Astrocyte of the cerebellum (primary cell): ENCODE data around the gene TRIM52.

Source experiments
- DNase-seq: peaks from one replicate; pipeline ENCODE4 v3.0.0-alpha.2; 2011; ENCODE audit warnings: low read depth
- H3K4me3 ChIP-seq: 2 replicates; pipeline ENCODE4 v1.5.1; 2011; ENCODE audit warnings: mild to moderate bottlenecking, low read depth, low read length, moderate library complexity
- in situ Hi-C: cut with HindIII; loops from 2 replicates; pipeline ENCODE4 v1.10.0; 2017; ENCODE audit warnings: low sequenced_read_pairs
- TF ChIP-seq, protein P1 (sequence below): IDR thresholded peaks from 2 replicates; pipeline ENCODE4 v1.5.1; 2012; ENCODE audit warnings: low read length, low read depth, moderate library complexity, mild to moderate bottlenecking; ENCODE audit errors: missing control alignments

TRIM52 gene

DNA sequence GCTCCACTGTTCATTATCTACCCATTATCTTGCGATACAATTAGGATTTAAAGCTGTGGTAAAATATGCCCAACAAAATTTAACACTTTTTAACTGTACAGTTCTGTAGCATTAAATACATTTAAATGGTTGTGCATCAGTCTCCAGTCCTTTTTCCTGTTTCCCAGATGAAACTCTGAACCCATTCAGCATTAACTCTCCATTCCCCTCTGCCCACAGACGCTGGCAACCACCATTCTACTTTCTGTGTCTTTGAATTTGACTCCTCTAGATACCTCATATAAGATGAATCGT is 53.0 kb downstream of the TRIM52 start:
- in situ Hi-C loops: no loop called here
- DNase-seq: no peak
- TF ChIP-seq, protein P1, sequence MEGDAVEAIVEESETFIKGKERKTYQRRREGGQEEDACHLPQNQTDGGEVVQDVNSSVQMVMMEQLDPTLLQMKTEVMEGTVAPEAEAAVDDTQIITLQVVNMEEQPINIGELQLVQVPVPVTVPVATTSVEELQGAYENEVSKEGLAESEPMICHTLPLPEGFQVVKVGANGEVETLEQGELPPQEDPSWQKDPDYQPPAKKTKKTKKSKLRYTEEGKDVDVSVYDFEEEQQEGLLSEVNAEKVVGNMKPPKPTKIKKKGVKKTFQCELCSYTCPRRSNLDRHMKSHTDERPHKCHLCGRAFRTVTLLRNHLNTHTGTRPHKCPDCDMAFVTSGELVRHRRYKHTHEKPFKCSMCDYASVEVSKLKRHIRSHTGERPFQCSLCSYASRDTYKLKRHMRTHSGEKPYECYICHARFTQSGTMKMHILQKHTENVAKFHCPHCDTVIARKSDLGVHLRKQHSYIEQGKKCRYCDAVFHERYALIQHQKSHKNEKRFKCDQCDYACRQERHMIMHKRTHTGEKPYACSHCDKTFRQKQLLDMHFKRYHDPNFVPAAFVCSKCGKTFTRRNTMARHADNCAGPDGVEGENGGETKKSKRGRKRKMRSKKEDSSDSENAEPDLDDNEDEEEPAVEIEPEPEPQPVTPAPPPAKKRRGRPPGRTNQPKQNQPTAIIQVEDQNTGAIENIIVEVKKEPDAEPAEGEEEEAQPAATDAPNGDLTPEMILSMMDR: no peak
- peak overlapping the region; percentile 54 for H3K4me3 ChIP-seq

DNA sequence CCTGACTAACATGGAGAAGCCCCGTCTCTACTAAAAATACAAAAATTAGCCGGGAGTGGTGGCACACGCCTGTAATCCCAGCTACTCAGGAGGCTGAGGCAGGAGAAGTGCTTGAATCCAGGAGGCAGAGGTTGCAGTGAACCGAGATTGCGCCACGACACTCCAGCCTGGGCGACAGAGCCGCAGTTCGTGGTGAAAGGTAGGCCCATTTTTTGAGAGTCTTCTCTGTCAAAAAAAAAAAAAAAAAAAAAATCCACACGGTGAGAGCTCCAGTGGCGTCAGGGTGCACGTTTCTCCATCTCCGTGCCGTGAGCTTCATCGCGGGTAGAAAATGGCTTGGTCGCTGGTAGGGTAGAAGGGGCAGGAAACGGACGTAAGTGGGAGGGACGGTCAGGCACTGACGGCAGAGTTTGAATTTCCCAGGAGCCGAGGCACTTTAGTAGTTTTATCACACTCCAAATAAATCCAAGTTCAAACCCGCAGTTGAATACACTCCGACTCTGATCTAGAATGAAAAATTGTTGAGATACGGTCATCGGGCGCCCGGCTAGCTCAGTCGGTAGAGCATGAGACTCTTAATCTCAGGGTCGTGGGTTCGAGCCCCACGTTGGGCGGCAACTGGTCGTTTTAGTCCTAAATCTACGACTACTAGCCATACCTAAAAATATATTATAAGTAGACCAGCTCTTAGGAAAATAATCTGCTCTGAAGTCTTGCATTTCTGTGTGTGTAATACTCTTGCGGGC is 53.6 kb downstream of the TRIM52 start:
- peak; percentile 76 for DNase-seq
- TF ChIP-seq, protein P1: no peak
- in situ Hi-C loops: no loop called here
- H3K4me3 ChIP-seq: peak overlapping the region; percentile 54

DNA sequence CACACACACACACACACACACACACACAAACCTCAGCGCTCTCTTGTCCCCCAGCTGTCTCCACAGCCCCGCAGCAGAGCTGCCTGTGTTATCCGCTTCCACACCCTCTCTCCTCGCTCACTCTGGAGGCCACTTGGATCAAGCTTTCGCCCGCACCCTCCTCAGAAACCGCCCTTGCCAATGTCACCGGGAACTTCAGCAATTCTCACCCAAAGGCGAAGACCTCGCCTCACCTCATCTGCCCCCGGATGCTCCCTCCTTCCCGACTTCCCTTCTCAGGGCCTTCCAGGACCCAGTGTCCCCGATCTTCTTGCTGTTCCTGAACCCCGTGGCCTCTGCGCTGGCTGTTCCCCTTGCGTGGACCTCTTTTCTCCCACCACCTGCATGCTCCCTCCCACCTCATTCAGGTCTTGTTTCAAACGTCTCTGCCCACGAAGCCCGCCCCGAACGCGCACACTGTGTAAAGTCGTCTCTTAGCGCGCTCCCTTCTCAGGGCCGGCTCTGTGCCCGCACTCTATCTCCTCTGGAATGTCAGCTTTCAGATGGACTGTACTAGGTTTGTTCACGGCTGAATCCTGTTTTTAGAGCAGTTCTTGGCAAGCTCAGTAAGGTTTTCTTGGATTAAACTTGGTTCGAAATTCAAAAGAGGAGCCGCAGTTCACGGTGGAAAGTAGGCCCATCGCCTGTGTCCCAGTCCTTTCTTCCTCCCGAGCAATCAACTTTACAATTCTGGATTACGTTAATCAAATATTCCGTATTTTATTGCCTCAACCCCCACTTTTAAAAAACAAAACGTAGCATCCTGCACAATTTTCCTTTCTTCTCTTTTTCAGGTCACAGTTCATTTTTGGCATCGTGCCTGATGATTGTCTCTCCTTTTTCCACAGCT is 54.9 kb downstream of the TRIM52 start:
- peak overlapping the region; percentile 54 for H3K4me3 ChIP-seq
- in situ Hi-C loops: no loop called here
- TF ChIP-seq, protein P1: no peak
- DNase-seq: no peak
